Lung (tissue), 12 donors: ENCODE data around the gene RSPH10B2. TPM values are rescaled to one million over a fixed set of nuclear protein-coding genes. Genes with fewer than 3 reads are reported as not detected.
"Not testable (repeated sequence)": the region's sequence is repeated elsewhere in the genome, so short reads cannot be mapped to it uniquely, and the experiment has no call there.

Experiments used
- ATAC-seq: fragments of 200-7000 bp; cut with Tn5 transposase; one replicate; pipeline ENCODE4 v1.9.1; 2020; ENCODE audit warnings: moderate number of reproducible peaks; ENCODE audit not compliant: insufficient read depth, low FRiP score
- DNase-seq, 3 donors: peaks; one replicate each; pipeline ENCODE4 v3.0.0-alpha.2; 2013 to 2017
- H3K27ac ChIP-seq, 2 donors: one replicate each; pipeline ENCODE4 v1.5.1; 2013; ENCODE audit warnings: mild to moderate bottlenecking in 2 of 2, moderate library complexity in 2 of 2, control low read depth in 1 of 2, inconsistent platforms in 1 of 2, low read depth in 1 of 2, low read length in 1 of 2
- H3K27me3 ChIP-seq, 3 donors: one replicate each; pipeline ENCODE4 v1.5.1; 2013; ENCODE audit warnings: low read length in 2 of 3; ENCODE audit not compliant: control insufficient read depth in 3 of 3, insufficient read depth in 3 of 3
- H3K36me3 ChIP-seq, 4 donors: one replicate each; pipeline ENCODE4 v1.5.1; 2013; ENCODE audit warnings: low read length in 4 of 4, mild to moderate bottlenecking in 1 of 4, moderate library complexity in 1 of 4; ENCODE audit not compliant: control insufficient read depth in 4 of 4, insufficient read depth in 4 of 4
- H3K4me1 ChIP-seq, 5 donors: one replicate each; pipeline ENCODE4 v1.5.1; 2013; ENCODE audit warnings: low read length in 5 of 5, mild to moderate bottlenecking in 2 of 5, moderate library complexity in 1 of 5; ENCODE audit not compliant: control insufficient read depth in 5 of 5, insufficient read depth in 5 of 5
- H3K4me3 ChIP-seq: one replicate; pipeline ENCODE4 v1.5.1; 2013; ENCODE audit warnings: mild to moderate bottlenecking, control low read depth, moderate library complexity
- H3K9ac ChIP-seq, 2 donors: one replicate each; pipeline ENCODE4 v1.5.1; 2013; ENCODE audit warnings: low read length in 2 of 2, control low read depth in 1 of 2; ENCODE audit not compliant: insufficient read depth in 1 of 2
- H3K9me3 ChIP-seq, 4 donors: one replicate each; pipeline ENCODE4 v1.5.1; 2013; ENCODE audit warnings: low read length in 3 of 4, mild to moderate bottlenecking in 1 of 4, moderate library complexity in 1 of 4; ENCODE audit not compliant: control insufficient read depth in 4 of 4, insufficient read depth in 3 of 4
- CTCF ChIP-seq: IDR thresholded peaks from 2 replicates; pipeline ENCODE4 v1.5.1; 2012; ENCODE audit warnings: mild to moderate bottlenecking; ENCODE audit errors: control extremely low read depth, extremely low read depth
- WGBS, 2 donors: extraction: QIAGEN DNeasy Blood & Tissue Kit; methylation state at CpG; one replicate each; pipeline ENCODE4 v1.1.7; 2013; 5-methylcytosine and 5-hydroxymethylcytosine counted together
- polyA plus RNA-seq, 2 donors: library from polyadenylated mRNA; stranded (reverse); fragments of 200-250 nt; gene quantifications; one replicate each; pipeline ENCODE4 v1.2.1, GENCODE V29; 2013
- total RNA-seq, 2 donors: library from RNA; depleted of rRNA in 1 of 2; stranded (reverse); fragments of >200 nt in 1 of 2; gene quantifications; one replicate each; pipeline ENCODE4 v1.2.1, GENCODE V29; 2014 to 2021
- donor health status: control.
- donor health status: control.
- donor health status: Bipolar disorder and iron deficiency.
- donor health status: healthy.
- donor health status: DM: yes; HTN: yes; CAD: no.

Gene RSPH10B2
- total and polyA plus RNA-seq, 4 donors: 1.4 to 9.0 (median 4.5) TPM

GRCh38 chr7:6729492-6730342 lies 24.2 kb upstream of the RSPH10B2 start:
- H3K9me3 ChIP-seq: no peaks in the 10 kb centered on the region
- ATAC-seq (peak; percentile 100), DNase-seq (peak; percentile 94 to 98 (median 95))
- H3K36me3 ChIP-seq: peaks cover 0 to 11% (median 6%) of the 10 kb centered on the region in 4 donors
- H3K9ac ChIP-seq: peak overlapping the region; percentile 26 to 63
- H3K27ac ChIP-seq: peak overlapping the region; percentile 80 to 81
- no peaks in the 10 kb centered on the region for H3K27me3 ChIP-seq
- 1% methylated on average over 47 to 66 of the region's 66 CpGs for WGBS, 2 donors
- TF ChIP-seq CTCF: no peak
- H3K4me3 ChIP-seq: peak overlapping the region; percentile 97
- H3K4me1 ChIP-seq: peaks cover 0 to 7% (median 3%) of the 10 kb centered on the region in 5 donors

- no peak for TF ChIP-seq CTCF
- DNase-seq: no peak
- Histone ChIP-seq H3K4me1 (peaks cover 0 to 7% (median 3%) of the 10 kb centered on the region in 5 donors), H3K27me3 (no peaks in the 10 kb centered on the region), H3K27ac (peak overlapping the region; percentile 80 to 81), H3K36me3 (peaks cover 0 to 15% (median 6%) of the 10 kb centered on the region in 4 donors), H3K4me3 (peak overlapping the region; percentile 97), H3K9ac (peak overlapping the region; percentile 26 to 63), H3K9me3 (no peaks in the 10 kb centered on the region)
- no peak for ATAC-seq
- WGBS, 2 donors: 1 to 4% methylated on average over 17 to 18 of the region's 18 CpGs
These were observed 23.6 kb upstream of the RSPH10B2 start for GRCh38 chr7:6730343-6730633.

DNA sequence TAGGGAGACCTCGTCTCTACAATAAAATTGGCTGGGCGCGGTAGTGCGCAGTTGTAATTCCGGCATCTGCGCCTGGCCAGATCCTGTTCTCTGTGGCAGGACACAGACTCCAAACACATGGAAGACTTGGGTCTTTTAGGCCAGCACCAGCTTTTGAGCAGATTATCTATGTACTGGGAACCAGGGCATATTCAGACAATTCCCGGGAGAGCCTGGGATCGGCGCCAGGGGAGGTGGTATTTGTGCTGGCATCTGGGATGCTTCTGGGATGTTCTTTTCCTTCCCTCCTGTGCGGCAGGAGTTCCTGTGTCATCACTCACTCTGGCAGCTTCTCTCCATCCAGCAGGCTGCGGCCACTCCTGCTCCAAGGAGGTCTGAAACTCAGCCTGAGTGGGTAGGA lies 15.5 kb upstream of the RSPH10B2 start:
- H3K27me3 ChIP-seq, H3K4me1 ChIP-seq, H3K9me3 ChIP-seq, H3K27ac ChIP-seq, H3K4me3 ChIP-seq, H3K9ac ChIP-seq, ATAC-seq, DNase-seq: not testable (repeated sequence)
- WGBS, 2 donors: 89 to 90% methylated on average over 4 to 6 of the region's 11 CpGs
- H3K36me3 ChIP-seq: peaks cover 0 to 20% (median 15%) of the 10 kb centered on the region in 4 donors

GRCh38 chr7:6744410-6745100 lies 9.3 kb upstream of the RSPH10B2 start:
- not testable (repeated sequence) for DNase-seq, H3K9me3 ChIP-seq, H3K27ac ChIP-seq, H3K9ac ChIP-seq, H3K27me3 ChIP-seq, H3K36me3 ChIP-seq, H3K4me3 ChIP-seq, H3K4me1 ChIP-seq, ATAC-seq
- 94 to 97% methylated on average over 1 of the region's 12 CpGs for WGBS, 2 donors

DNA sequence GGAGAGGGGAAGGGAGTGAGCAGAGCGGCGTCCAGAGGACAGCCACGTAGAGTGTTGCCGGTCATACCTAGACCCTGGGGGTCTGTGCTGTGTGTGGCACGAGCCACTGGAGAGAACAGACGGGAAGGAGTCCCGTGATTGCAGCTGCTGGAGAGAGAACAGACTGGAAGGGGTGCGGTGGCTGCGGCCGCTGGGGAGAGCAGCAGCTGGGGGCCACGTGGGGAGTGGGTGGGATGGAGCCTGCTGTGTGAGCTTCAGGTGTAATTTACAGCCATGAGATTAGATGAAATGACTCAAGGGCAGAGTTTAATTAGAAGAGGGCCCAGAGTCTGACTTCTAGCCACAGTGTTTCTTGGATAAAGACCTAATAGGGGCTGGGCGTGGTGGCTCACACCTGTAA lies 4.6 kb upstream of the RSPH10B2 start:
- H3K4me1 ChIP-seq, H3K36me3 ChIP-seq, H3K9me3 ChIP-seq, DNase-seq, H3K27me3 ChIP-seq, H3K4me3 ChIP-seq, H3K9ac ChIP-seq, ATAC-seq, H3K27ac ChIP-seq: not testable (repeated sequence)
- 95 to 97% methylated on average over 6 of the region's 12 CpGs for WGBS, 2 donors

GRCh38 chr7:6750173-6750572 lies 3.7 kb upstream of the RSPH10B2 start:
- not testable (repeated sequence) for H3K27ac ChIP-seq, H3K4me3 ChIP-seq, H3K9me3 ChIP-seq, H3K9ac ChIP-seq, DNase-seq, ATAC-seq, H3K27me3 ChIP-seq, H3K4me1 ChIP-seq, H3K36me3 ChIP-seq
- 97 to 98% methylated on average over 3 of the region's 6 CpGs for WGBS, 2 donors
